HG03097 (cell line): ENCODE data around the gene IL16.
"Not testable (repeated sequence)": the region's sequence is repeated elsewhere in the genome, so short reads cannot be mapped to it uniquely, and the experiment has no call there.

Experiments
- ATAC-seq: cut with Tn5 transposase; IDR thresholded peaks from one replicate; pipeline ENCODE4 v1.9.1; 2021; ENCODE audit not compliant: unreplicated experiment, low FRiP score

The IL16 gene

GRCh38 chr15:81196576-81197254, at the start of gene IL16:
TSS of gene IL16 (plus strand) at chr15:81196879. CDS start at chr15:81225400, 28,521 bp downstream.
- ATAC-seq, result no peak

- ATAC-seq, result no peak
These were observed 45.3 kb upstream of the IL16 start for GRCh38 chr15:81151389-81151788.

- no peak for ATAC-seq
These were observed 44.3 kb upstream of the IL16 start for GRCh38 chr15:81152339-81152738.

GRCh38 chr15:81152799-81153198, 43.9 kb upstream of the IL16 start:
- ATAC-seq, result no peak

- no peak for ATAC-seq
These were observed 41.1 kb upstream of the IL16 start for GRCh38 chr15:81155375-81156218.

- ATAC-seq, result no peak
These were observed 40.4 kb upstream of the IL16 start for GRCh38 chr15:81156324-81156723.

- no peak for ATAC-seq
These were observed 39.3 kb upstream of the IL16 start for GRCh38 chr15:81157195-81157938.

- ATAC-seq, result no peak
These were observed 38.8 kb upstream of the IL16 start for GRCh38 chr15:81157939-81158223.

GRCh38 chr15:81158561-81158960, 38.1 kb upstream of the IL16 start:
- not testable (repeated sequence) for ATAC-seq

- no peak for ATAC-seq
These were observed 36.1 kb upstream of the IL16 start for GRCh38 chr15:81160312-81161159.

- no peak for ATAC-seq
These were observed 35.5 kb upstream of the IL16 start for GRCh38 chr15:81161160-81161673.

GRCh38 chr15:81161851-81162250, 34.8 kb upstream of the IL16 start:
- ATAC-seq, result no peak

GRCh38 chr15:81163961-81164800, 32.5 kb upstream of the IL16 start:
- no peak for ATAC-seq

GRCh38 chr15:81165535-81165934, 31.1 kb upstream of the IL16 start:
- no peak for ATAC-seq

- no peak for ATAC-seq
These were observed 29.9 kb upstream of the IL16 start for GRCh38 chr15:81166636-81167305.

GRCh38 chr15:81168131-81168526, 28.6 kb upstream of the IL16 start:
- no peak for ATAC-seq

- no peak for ATAC-seq
These were observed 28.0 kb upstream of the IL16 start for GRCh38 chr15:81168644-81169043.

GRCh38 chr15:81170511-81170910, 26.2 kb upstream of the IL16 start:
- no peak for ATAC-seq

- ATAC-seq, result no peak
These were observed 25.4 kb upstream of the IL16 start for GRCh38 chr15:81171286-81171685.
